Stimulated activated CD4-positive, alpha-beta T cell treated with anti-CD3 and anti-CD28 coated beads, Interleukin-15, amount 100 ng/mL, for 1 hour (primary cell): ENCODE data around the gene UVRAG.
"Not testable (repeated sequence)": the region's sequence is repeated elsewhere in the genome, so short reads cannot be mapped to it uniquely, and the experiment has no call there.

ENCODE experiments used
- DNase-seq, 2 donors: peaks; one replicate each; pipeline ENCODE4 v3.0.0-alpha.2; 2020; ENCODE audit warnings: low read depth in 1 of 2, low spot score in 1 of 2

The UVRAG gene

DNA sequence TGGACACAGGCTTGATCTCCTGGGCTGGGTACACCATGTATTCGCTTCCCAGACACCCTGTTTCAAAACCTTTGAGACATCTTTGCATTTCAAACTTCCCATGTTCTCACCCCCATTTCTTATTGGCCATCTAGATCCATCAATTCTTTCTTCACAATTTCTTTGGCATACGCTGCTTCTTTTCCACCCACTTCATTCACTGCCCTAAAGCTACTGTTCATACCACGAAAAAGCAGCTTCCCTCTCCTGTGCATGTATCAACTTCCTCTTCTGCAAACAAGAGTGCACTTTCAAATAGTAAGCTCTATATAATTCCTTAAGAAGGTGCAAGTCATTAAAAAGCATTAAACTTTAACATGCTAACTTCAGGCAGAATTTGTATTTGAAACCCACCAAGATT is 21.4 kb downstream of the UVRAG start:
- DNase-seq, result no peak

DNA sequence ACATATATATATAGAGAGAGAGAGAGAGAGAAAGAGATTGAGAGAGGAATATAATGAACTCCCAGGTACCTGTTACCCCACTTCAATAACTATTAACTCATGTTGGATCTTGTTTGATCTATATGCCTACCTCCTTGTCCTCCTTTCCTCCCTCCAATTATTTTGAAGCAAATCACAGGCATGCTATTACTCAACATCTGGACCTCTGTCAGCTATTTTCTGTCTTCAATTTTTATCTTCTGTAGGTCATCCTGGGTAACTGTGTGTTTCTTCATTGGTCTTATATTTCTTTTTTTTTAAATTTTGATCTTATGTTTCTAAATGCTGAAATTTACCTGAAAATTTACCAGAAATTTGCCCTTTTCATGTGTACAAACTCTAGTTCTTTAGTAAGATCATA is 24.8 kb downstream of the UVRAG start:
- no peak for DNase-seq

DNA sequence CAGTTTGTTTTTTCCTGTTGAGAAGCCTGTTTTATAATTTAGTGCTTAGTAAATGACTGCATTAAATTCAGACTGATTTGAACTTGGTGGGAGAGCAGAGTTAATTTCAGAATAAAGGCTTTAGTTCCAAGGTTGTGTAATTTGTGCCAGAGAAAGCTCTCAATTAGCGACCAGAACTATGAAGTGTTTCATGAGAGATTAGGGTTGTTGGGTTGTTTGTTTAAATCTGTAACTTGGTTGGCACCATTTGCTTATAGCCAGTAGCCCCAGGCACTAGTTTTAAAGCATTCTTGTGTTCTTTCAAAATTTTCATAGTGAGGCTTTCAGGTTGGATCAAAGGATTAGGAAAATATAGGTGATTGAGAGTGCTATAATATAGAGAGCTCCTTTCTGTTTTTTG is 25.5 kb downstream of the UVRAG start:
- no peak for DNase-seq

DNA sequence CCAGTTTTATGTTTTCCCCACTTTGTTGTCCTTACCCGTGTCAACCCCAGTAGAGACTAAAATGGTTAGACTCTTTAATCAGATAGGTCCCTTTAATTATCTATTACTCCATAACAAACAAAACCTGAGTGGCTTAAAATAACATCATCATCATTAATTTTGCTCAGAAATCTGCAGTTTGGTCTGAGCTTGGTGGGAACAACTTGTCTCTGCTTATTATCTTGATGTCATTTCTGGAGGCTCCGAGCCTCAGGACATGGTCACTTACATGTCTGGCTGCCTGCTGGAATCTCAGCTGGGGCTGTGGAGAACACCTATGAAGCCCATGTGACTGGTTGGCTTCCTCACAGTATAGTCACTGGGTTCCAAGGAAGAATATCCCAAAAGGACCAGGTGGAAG is 26.7 kb downstream of the UVRAG start:
- DNase-seq, result no peak

DNA sequence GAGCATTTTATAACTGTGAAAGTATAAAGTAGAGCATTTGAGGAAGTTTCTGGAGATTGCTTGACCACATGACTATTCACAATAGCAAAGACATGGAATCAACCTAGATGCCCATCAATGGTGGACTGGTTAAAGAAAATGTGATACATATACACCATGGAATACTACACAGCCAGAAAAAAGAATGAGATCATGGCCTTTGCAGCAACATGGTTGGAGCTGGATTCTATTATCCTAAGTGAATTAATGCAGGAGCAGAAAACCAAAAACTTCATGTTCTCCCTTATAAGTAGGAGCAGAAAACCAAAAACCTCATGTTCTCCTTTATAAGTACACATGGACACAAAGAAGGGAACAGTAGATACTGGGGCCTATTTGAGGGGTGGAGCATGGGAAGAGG is 30.3 kb downstream of the UVRAG start:
- DNase-seq, result no peak

DNA sequence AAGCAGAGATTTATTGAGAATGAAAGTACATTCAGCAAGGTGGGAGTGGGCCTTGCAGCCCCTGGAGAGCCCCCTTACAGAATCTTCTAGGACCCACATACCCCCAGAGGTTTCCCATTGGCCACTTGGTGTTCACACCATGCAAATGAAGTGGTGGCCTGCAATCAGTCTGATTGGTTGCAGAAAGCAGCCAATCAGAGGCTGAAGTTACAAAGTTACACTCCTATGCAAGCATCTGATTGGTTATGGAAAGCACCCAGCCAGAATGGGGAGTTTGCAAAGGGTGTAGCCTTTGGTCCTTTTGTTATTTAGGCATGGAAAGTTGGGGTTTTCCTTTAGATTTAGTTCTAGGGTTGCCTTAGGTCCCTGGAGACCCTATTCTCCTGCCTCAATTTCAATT is 34.9 kb downstream of the UVRAG start:
- DNase-seq, result no peak

DNA sequence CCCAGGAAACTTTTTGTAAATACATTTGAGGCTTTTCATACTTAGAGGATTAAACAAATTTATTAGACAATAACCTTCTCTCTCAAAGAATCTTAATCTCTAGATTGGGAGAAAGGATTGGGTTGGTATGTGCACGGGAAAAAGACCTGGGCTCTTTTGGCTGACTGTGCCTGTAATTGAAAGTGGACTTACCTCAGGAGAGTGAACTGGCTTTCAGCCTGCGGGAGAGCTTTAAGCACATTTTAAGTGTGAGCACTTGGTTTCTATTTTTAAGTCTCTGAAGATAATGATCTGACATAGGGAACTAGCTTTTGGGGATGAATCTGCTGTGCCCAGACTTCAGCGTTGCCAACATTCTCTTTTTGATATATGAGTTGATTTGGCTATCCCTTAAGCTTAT is 35.8 kb downstream of the UVRAG start:
- DNase-seq, result no peak

DNA sequence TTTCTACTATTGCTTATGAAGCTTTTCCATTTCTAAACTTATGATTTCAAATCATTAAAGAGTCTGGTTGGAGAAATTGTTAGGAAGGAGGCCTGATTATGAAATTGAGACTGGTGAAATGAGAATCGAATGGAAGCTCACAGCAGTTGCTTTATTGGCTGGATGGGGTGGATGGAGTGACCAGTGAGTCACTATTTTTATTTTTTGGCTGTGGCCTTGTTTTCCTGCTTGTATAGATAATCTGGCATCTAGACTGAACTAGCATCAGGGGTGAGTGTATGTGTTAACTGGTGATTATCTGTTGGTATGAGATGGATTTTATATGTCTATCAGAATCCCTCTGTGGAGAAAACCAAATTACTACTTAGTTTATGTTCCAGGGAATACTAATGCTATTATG is 36.2 kb downstream of the UVRAG start:
- DNase-seq, result no peak

DNA sequence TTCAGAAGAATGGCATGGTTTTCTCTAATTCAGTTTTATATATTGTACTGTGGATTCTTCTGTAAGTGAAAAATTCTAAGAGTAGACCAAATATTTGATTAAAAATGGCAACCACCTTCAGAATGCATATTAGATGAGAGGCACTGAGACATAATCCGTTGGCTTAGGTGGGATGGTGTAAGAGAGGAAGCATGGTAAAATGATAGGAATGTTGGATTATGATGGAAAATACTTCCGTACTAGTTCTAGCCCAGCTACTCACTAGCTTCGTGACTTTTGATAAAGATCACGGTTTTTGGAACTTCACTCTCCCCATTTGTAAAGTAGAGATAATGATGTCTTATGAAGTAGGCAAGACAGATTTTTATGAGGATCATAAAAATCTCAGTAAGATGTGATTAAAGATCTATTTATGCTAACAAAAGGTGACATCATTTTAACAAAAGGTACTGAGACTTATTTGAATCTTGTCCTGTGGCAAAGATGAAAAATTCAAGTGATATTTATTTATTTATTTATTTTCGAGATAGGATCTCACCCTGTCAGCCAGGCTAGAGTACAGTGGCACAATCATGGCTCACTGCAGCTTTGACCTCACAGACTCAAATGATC is 37.5 kb downstream of the UVRAG start:
- DNase-seq, result no peak

DNA sequence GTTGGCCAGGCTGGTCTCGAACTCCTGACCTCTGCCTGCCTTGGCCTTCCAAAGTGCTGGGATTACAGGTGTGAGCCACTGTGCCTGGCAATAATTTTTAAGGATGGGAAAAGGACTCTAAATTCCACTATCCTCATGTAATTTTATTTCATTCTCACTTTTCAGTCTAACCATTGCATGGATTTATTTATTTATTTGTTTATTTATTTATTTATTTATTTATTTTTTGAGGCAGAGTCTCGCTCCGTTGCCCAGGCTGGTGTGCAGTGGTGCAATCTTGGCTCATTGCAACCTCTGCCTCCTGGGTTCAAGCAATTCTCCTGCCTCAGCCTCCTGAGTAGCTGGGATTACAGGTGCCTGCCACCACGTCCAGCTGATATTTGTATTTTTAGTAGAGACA is 38.6 kb downstream of the UVRAG start:
- not testable (repeated sequence) for DNase-seq

DNA sequence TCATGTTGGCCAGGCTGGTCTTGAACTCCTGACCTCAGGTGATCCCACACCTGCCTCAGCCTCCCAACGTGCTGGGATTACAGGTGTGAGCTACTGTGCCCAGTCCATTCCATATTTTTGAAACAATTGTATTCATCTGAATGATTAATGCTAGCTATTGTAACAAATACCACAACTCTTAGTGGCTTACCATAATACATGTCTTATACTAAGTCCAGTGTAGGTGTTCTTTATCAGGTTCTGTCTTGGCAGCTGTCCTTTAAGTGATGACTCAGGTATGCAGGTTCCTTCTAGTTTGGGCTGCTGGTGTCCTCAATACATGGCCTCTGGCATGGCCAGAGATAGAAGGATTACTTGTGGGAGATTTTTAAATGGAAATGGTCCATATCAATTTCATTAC is 39.0 kb downstream of the UVRAG start:
- no peak for DNase-seq

DNA sequence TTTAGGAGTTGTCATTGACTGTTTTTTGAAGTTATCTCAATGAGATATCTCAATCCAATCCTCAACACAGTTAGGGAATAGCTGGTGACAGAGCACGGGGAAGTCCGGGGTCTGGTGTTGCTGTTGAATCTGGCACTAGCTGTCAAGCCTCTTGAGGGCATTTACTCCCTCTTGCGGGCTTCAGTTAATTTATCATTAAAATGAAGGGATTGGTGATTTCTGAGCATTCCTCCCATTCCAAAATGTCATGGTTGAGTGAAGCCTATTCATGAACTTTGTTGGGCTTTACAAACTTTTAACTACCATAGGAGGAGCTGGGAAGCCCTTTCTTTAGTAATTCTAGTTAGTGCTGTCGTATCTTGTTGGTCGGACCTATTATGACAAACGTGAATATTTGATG is 40.2 kb downstream of the UVRAG start:
- DNase-seq, result no peak

DNA sequence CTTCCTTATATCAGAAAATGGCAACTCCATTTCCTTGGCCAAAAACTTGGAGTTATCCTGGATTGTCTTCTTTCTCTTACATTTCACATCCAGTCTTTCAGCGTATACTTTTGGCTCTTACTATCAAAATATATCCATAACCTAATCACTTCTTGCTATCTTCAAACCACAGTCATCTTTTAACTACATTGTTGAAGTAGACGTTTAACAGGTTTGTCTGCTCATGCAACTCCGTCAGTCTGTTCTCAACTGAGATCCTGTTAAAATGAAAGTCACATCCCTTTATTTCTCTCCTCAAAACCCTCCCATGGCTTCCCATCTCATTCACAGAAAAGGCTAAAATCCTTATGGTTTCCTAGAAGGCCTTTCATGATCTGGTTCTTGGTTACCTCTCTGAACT is 41.9 kb downstream of the UVRAG start:
- DNase-seq, result no peak

DNA sequence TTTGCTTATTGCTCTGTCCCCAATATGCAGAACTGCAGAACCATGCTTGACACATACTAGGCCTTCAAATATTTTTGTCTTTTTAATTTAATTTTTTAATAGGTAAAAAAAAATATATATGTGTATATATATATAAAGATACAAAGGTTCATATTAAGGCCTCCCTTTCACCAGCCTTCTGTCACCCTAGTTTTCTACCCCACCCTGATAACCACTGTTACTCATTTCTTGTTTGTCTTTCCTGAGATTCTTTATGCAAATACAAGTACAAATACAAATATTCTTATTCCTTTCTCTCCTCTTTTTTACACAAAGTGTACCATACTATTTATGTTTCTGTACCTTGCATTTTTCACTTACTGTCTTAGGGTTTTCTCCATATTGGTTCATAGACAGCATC is 43.0 kb downstream of the UVRAG start:
- DNase-seq, result no peak

DNA sequence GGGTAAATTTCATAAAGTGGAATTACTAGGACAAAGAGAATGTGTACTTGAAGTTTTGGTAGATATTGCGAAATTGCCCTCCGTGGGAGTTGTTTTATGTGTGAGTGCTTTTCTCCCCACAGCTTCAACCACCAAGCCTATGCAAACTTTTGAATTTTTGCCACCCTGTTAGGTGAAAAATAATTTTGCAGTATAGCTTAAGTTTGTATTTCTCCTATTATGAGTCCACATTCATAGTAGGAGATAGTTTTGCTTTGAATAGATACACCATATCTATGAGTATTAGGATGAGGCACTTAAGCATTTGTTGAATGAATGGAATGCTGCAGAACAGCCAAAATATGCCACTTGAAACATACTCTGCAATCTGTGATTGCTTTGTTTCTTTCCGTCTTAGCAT is 43.6 kb downstream of the UVRAG start:
- no peak for DNase-seq

DNA sequence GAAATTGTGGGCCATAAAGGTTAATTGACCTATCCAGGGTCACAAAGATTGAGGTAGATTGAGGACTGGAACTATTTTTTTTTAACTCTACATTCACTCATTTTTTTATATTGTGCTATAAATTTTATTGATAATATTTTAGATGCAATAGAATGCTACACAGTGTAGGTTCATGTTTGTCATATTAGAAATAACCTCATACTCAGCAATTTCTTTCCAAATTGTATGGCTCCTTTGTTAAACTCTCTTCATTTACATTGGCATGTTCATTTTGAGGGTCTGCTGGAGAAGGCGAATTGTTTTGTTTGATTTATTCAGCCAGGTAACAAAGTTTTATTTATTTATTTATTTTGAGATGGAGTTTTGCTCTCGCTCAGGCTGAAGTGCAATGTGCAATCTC is 44.6 kb downstream of the UVRAG start:
- no peak for DNase-seq

DNA sequence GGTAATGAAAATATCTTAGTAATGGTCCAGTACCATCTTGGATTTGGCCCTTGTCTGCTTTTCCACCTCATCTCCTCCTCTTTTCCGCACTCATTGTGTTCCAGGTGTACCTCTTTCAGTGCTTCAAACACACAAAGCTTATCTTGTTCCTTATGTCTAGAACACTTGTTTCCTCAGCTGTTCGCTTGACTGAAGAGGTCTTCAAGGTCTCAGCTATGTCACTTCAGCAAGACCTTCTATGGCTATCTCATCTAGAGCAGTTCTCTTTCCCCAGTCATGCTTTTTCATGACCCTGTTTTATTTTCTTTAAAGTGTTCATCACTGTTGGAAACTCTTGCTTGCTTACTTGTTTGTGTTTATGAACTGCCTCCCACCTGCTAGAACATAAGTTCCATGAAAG is 47.4 kb downstream of the UVRAG start:
- DNase-seq, result no peak

DNA sequence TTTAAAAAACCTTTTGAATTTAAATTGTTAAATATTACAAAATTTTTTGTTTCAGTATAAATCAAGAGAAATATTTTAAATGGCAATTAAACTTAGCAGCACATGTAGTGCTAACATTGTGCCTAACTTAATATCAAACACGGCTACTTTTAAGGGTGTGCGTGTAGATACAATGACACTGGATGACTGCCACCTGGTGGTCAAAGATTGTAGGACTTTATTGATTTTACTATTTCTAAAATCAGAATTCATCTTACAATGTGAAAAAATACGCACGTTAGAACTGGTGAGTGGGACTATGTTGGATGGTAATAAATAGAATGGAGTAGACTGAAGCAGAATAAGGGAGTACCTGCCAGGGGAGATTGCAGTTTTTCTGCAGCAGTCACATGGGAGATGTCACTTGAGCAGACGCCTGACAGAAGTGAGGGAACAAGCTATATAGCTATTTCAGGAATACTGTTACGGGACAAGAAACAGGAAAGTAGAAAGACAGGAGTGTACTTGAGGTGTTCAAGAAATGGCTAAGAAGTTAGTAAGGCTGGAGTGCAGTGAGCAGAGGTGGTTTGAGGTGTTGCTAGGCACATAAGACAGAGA is 52.9 kb downstream of the UVRAG start:
- DNase-seq, result no peak

DNA sequence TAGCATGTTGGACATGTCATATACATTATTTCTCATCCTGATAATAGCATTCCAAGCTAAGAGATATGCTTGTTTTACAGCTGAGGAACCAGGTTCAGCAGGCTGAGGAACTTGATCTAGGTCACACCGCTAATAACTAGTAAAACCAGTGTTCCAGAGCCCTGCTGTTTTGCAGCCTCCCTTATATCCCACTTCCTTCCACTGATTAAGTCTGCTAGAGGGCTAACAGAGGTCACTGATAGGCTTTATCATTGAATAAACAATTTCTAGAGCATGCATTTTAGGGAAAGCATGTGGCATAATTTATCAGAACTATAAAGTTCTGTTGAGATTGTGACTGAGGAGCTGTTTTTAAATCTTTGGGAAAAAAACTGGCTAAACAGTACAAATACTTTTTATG is 54.0 kb downstream of the UVRAG start:
- DNase-seq, result no peak

DNA sequence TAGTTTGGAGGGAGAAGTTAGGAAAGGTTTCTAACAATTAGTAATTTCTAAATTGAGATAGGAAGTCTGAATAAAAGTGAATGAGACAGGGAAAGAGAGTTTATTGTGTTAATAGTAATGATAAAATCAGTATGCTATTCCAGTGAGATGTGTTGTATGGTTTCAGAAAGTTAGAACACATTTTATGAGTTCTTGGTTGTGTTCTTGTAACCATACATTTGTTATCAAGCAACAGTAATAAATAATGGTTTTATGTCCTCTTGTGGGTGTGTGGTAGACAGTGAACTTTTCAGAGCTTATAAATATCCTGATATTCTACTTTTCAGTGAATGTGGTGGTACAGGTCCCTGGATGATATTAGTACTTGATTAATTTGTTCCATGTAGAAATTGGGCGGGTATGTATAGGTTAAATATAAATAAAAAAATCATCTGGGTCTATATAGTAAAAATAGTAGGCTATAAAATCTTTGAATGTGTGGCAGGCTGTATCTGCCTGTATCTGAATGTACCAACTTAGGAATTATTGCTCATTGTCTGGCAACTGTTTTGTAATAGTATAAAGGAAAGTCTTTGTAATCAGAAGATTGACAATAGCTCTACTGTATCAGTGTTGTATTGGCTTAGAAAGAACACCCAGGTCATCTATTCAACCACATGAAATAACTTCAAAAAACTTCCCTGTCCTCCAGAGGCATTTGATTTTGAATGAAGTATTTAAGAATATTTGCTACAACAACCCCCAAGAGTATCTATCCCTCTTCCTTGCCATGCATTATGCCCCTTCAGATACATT is 54.8 kb downstream of the UVRAG start:
- no peak for DNase-seq

DNA sequence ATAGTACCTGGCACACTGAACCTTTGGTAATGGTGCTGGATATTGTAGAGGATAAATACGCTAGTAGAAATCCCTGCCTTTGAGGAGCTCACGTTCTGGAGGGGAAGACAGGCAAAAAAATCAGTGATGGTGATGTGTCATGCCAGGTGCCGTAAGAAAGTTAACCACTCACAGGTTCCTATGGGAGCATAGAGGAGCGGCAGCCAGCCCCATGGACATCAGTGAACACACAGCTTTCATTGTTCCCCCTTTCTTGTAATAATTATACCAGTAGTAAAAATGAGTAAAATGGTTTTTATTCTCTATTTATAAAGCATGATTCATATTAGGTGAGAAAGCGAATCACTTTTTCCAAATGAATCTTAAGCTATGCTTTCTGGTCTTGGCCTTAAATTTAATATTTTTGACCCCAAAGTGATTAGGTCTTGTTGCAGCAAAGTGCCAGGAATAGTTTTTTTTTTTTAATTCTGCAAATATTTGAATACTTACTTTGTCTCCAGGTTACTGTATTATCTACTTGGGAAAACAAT is 57.9 kb downstream of the UVRAG start:
- no peak for DNase-seq

DNA sequence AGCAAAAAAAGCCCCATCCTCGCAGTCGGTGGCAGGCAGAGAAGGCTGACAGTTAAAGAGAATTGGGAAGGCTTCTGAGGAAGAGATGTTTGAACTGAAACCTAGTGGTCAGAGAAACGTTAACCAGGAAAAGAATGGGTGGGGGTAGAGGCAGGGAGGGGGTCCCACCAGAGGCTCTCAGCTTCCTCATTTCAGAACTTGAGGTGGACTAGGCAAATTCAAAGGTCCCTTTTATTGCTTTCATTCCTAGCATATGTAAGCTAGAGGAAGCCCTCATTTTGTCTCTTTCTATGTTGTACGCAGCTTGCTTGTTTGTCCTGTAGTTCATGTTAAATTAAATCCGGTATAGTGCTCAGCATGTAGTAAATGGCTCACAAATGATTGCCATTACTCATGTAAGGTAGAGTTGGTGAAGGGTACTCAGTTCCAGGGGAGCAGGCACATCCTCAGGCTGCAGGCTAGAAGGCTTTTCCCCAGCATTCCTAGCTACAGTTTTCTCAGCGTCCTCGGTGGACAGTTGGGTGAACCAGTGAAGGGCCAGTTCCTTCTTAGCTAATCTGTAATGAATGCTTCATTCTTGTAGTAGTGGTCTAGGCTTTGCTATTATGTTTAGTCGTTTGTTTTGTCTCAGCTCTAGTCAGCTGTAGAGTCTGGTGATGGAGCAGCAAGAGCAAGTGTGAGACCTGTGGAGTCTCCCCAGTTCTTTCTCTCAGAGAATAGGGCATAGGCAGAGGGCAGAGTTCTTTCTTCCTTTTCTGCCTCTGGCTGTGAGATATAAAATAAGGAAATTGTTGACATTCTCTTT is 58.6 kb downstream of the UVRAG start:
- no peak for DNase-seq
